ENCODE results near the gene ESPN. TPM values are rescaled to one million over a fixed set of nuclear protein-coding genes. Genes with fewer than 3 reads are reported as not detected.
"Not testable (repeated sequence)": the region's sequence is repeated elsewhere in the genome, so short reads cannot be mapped to it uniquely, and the experiment has no call there.

The ESPN gene
- total RNA-seq, 2 experiments from 2014 or later: not detected

GRCh38 chr1:6491480-6491962 is 66.9 kb downstream of the ESPN start, which contains the start of gene PLEKHG5:
Gene PLEKHG5, minus strand, starts transcription at chr1:6491667. Its CDS starts 14,096 bp downstream, at chr1:6477571.
- no peaks in the 10 kb centered on the region for H3K9me2 ChIP-seq (ENCODE audit: insufficient read depth, low read length)
- DNase-seq (ENCODE audit: low spot score): no peak
- CTCF ChIA-PET (ENCODE audit: unreplicated experiment): no interaction called here

DNA sequence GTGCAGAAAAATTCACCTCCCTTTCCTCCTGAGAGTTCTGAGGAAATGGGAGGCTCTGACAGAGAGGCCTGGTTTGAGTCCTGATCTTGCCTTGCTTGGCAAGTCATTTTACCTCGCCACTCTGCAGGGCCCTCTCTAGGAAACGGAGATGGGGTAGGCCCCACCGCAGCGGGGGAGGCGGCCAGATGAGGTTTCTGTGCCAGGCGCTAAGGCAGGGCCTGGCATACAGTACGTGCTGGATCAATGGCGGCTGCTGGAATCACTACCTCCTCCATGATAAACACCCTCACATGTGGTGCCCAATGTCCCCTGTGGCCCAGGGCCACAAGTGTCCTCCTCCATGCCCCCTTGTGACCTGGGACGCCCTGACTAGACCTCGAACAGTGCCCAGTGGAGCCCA is 67.4 kb downstream of the ESPN start:
- no peaks in the 10 kb centered on the region for H3K9me2 ChIP-seq (ENCODE audit: insufficient read depth, low read length)
- no peak overlapping the region for H3K4me3 ChIP-seq (ENCODE audit: low read depth, low read length, poor library complexity, severe bottlenecking)
- H3K79me2 ChIP-seq (ENCODE audit: insufficient read depth, low read depth, low read length): no peaks in the 10 kb centered on the region
- H3K36me3 ChIP-seq (ENCODE audit: insufficient read depth, low read length): no peaks in the 10 kb centered on the region
- intact Hi-C loops (cut with micrococcal nuclease; ENCODE audit: unreplicated experiment): loop anchor here (2.0 to 5.0 kb wide), 2 partner anchors 63 to 135 kb away; partner anchors contain the start of genes NOL9 and TAS1R1
- H4K20me1 ChIP-seq (ENCODE audit: insufficient read depth, low read length): no peaks in the 10 kb centered on the region
- H3K4me2 ChIP-seq (ENCODE audit: low read length): peak overlapping the region; percentile 99
- TF ChIP-seq EZH2phosphoT487 (IDR thresholded peaks at IDR 0.05; ENCODE audit: borderline replicate concordance, low read depth, low read length): no peak
- TF ChIP-seq, protein P1, sequence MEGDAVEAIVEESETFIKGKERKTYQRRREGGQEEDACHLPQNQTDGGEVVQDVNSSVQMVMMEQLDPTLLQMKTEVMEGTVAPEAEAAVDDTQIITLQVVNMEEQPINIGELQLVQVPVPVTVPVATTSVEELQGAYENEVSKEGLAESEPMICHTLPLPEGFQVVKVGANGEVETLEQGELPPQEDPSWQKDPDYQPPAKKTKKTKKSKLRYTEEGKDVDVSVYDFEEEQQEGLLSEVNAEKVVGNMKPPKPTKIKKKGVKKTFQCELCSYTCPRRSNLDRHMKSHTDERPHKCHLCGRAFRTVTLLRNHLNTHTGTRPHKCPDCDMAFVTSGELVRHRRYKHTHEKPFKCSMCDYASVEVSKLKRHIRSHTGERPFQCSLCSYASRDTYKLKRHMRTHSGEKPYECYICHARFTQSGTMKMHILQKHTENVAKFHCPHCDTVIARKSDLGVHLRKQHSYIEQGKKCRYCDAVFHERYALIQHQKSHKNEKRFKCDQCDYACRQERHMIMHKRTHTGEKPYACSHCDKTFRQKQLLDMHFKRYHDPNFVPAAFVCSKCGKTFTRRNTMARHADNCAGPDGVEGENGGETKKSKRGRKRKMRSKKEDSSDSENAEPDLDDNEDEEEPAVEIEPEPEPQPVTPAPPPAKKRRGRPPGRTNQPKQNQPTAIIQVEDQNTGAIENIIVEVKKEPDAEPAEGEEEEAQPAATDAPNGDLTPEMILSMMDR (conservative IDR thresholded peaks at IDR 0.05; ENCODE audit: low read length): no peak
- CTCF ChIA-PET (ENCODE audit: unreplicated experiment): no interaction called here
- H3K4me1 ChIP-seq (ENCODE audit: insufficient read depth, low read length, poor library complexity, severe bottlenecking): peaks cover 14% of the 10 kb centered on the region
- no peaks in the 10 kb centered on the region for H3K9me3 ChIP-seq (ENCODE audit: low read length)
- H2AFZ ChIP-seq (ENCODE audit: low read length): no peak overlapping the region
- POLR2A ChIA-PET: interaction anchor here (0.6 to 0.9 kb wide), 2 partner anchors 217 to 226 kb away, joined by 3 read pairs; no protein-coding TSS in a partner anchor
- BruUV-seq (replicated peaks): no TSS peak
- no peak overlapping the region for H3K27ac ChIP-seq (ENCODE audit: low read depth, low read length, poor library complexity, severe bottlenecking)
- no peak for DNase-seq (ENCODE audit: low spot score)

More at GRCh38 chr1:6491480-6491962, 66.9 kb downstream of the ESPN start, which contains the start of gene PLEKHG5:
- Histone ChIP-seq H3K36me3 (ENCODE audit: insufficient read depth, low read length) (no peaks in the 10 kb centered on the region), H3K4me2 (ENCODE audit: low read length) (peak within 1 kb of the TSS; percentile 99), H3K4me3 (ENCODE audit: low read depth, low read length, poor library complexity, severe bottlenecking) (peak within 1 kb of the TSS; percentile 77), H3K4me1 (ENCODE audit: insufficient read depth, low read length, poor library complexity, severe bottlenecking) (peaks cover 14% of the 10 kb centered on the region), H2AFZ (ENCODE audit: low read length) (peak within 1 kb of the TSS; percentile 96), H3K79me2 (ENCODE audit: insufficient read depth, low read depth, low read length) (no peaks in the 10 kb centered on the region), H3K9me3 (ENCODE audit: low read length) (no peaks in the 10 kb centered on the region), H4K20me1 (ENCODE audit: insufficient read depth, low read length) (no peaks in the 10 kb centered on the region), H3K27ac (ENCODE audit: low read depth, low read length, poor library complexity, severe bottlenecking) (peak within 1 kb of the TSS; percentile 56)
- no TSS peak for BruUV-seq (replicated peaks)
- intact Hi-C loops (cut with micrococcal nuclease; ENCODE audit: unreplicated experiment): loop anchor here (2.0 to 5.0 kb wide), 2 partner anchors 63 to 136 kb away; partner anchors contain the start of genes NOL9 and TAS1R1
- POLR2A ChIA-PET: interaction anchor here (0.6 kb wide), 1 partner anchor 218 kb away, joined by 3 read pairs; no protein-coding TSS in a partner anchor
- TF ChIP-seq EZH2phosphoT487 (IDR thresholded peaks at IDR 0.05; ENCODE audit: borderline replicate concordance, low read depth, low read length): no peak
- TF ChIP-seq, protein P1 (conservative IDR thresholded peaks at IDR 0.05; ENCODE audit: low read length): no peak

GRCh38 chr1:6493834-6494223 is 69.3 kb downstream of the ESPN start:
- H3K27ac ChIP-seq (ENCODE audit: low read depth, low read length, poor library complexity, severe bottlenecking); H4K20me1 ChIP-seq (ENCODE audit: insufficient read depth, low read length); H2AFZ ChIP-seq (ENCODE audit: low read length); H3K79me2 ChIP-seq (ENCODE audit: insufficient read depth, low read depth, low read length); H3K4me2 ChIP-seq (ENCODE audit: low read length); H3K4me3 ChIP-seq (ENCODE audit: low read depth, low read length, poor library complexity, severe bottlenecking); CTCF ChIA-PET (ENCODE audit: unreplicated experiment); H3K9me3 ChIP-seq (ENCODE audit: low read length); BruUV-seq (replicated peaks); DNase-seq (ENCODE audit: low spot score); H3K9me2 ChIP-seq (ENCODE audit: insufficient read depth, low read length); H3K36me3 ChIP-seq (ENCODE audit: insufficient read depth, low read length): not testable (repeated sequence)
- intact Hi-C loops (cut with micrococcal nuclease; ENCODE audit: unreplicated experiment): loop anchor here (5.0 kb wide), 1 partner anchor 133 kb away; no protein-coding TSS in a partner anchor
- H3K4me1 ChIP-seq (ENCODE audit: insufficient read depth, low read length, poor library complexity, severe bottlenecking): peaks cover 14% of the 10 kb centered on the region
- POLR2A ChIA-PET: interaction anchor here (0.6 kb wide), 1 partner anchor 277 kb away, joined by 4 read pairs; no protein-coding TSS in a partner anchor

All from OCI-LY7 (cell line).